ENCODE data around the gene C2CD2.

The C2CD2 gene

DNA sequence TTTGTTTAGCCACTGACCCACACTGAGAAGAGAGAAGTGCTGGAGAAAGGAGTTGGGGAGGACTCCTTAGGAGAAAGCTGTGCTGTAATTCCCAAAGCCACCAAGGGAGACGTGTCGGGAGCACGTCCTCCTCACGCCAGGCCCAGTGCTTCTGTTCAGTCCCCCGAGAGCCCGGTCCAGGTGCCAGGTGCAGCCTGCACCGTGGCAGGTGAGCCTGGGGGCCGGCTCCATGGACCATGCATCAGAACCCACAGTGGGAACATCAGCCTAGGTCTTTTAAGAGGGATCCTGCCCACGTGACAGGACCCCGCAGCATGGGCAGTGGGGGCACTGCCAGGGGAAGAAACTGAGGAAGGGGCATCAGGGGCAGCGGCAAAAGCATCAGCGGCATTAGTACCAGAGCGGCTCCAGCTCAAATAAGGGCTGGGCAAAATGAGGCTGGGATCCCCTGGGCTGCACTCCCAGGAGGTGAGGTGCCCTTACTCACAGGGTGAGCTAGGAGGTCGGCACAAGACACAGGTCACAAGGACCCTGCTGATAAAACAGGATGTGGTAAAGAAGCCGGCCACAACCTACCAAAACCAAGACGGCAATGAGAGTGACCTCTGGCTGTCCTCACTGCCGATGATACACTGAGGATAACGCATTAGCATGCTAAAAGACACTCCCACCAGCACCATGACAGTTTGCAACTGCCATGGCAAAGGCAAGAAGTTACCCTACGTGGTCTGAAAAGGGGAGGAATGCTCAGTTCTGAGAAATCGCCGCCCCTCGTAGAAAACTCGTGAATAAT lies 50.1 kb downstream of the C2CD2 start:
- no peak for DNase-seq

DNA sequence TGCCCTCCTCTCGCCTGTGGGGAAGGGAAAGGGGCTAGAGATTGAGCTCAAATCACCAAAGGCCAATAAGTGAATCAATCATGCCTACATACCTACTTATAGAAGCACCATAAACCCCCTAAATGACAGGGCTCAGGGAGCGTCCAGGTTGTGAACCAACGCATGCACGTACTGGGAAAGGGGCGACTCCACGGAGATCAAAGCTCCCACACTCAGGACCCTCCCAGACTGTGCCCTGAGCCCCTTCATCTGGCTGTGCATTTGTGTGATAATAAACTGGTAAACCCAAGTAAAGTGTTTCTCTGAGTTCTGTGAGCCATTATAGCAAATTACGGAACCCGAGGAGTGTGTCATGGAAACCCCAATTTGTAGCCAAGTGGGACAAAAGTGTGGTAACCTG lies 50.9 kb downstream of the C2CD2 start:
- no peak for DNase-seq

DNA sequence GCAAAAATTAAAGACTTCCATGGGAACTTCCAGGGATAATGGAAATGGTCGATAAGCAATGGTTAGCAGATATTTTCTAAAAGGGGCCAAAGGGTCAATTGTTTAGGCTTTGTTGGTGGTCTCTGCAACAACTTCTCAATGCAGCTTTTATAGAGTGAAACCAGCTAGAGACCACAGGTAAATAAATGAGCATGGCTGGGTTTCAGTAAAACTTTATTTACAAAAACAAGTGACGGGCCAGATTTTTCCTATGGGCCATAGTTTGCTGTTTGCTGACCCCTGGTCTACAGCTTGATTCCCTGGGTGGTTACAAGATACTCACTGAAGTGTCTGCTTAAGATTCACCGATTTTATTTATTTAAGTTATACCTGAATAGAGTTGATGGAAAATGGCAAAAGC lies 52.0 kb downstream of the C2CD2 start:
- no peak for DNase-seq

DNA sequence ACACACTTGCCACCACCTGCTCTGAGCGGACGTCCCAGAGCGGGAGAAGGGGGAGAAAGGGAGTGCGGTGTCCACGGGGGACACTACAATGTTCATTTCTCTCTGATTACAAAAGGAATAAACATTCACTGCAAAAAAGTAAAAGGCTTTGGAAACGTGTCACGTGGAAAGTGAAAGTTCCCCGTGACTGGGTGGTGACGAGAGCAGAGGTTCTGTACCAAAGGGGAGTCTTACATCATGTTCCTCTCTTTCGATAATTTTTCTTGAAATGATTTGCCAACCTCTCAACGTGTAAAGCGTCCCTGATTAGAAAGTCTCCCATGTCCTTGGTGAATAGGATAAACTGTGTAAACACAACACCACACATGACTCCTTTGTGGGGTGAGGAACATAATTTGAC lies 52.7 kb downstream of the C2CD2 start:
- DNase-seq, result no peak

DNA sequence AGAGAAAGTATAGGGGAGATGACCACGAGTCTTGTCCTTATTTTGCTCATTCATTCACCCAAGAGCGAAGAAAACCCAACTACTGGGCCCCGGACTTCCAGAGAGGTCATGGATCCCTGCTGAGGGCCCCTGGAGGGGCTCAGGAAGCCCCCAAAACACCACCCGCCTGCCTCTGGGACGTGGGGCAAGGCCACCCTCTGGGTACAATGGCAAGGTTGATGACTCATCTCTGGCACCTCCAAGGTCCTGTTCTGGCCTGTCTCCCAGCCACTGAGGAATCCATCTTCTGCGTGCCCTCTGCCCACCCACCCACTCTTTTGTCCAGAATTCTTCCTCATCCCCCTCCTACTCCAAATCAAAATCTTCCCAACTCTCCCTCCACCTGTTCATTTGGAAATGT lies 53.4 kb downstream of the C2CD2 start:
- DNase-seq, result no peak

DNA sequence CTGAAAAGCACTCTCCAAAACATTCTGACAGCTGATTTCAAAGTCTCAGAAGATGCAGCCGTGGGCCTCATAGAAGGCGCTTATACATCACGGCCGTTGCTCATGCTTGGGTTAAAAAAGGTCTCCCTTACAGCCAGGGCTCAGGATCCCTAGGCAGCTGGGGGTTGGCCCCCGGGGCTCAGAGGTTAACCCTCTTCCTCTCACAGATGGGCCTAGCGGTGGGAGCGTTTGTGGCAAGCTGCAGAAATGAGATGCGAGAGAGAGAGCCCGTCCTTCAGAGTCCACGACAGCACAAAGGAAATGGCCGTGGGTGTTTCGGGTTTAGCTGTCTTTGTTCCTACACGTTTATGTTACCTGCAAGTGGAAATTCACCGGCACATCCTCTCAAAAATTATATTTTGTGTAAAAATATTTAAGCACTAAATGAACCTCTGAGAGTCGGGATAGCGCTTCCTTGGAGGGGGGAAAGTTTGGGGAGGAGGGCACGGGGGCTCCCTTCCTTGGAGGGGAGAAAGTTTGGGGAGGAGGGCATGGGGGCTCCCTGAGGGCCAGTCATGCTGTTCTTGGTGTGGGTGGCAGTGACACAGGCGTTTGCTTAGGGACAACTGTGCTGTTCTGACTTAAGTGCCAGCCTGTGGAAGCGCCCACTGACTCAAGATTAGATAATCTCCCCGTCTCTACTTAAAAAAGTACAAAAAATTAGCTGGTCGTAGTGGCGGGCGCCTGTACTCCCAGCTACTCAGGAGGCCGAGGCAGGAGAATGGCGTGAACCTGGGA lies 54.2 kb downstream of the C2CD2 start:
- no peak for DNase-seq

DNA sequence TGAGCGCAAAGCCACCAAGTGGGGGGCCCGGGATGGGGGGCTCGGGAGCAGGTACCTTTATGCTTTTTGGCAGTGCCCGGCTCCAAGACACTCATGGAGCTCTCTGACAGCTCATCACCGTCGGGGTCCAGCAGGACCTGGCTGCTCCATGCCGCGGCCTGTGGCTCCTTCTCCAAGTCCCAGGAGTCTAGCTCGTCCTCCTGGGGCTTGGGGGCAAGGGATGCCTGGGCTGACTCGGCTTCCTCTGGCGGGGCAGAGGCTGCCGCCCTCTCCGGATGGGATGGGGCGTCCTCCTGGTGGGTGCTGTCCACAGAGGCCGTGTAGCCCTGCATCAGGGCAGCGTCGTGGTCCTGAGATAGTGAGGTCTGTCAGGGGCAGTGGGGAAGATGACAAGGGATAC lies 54.8 kb downstream of the C2CD2 start:
- DNase-seq, result no peak

DNA sequence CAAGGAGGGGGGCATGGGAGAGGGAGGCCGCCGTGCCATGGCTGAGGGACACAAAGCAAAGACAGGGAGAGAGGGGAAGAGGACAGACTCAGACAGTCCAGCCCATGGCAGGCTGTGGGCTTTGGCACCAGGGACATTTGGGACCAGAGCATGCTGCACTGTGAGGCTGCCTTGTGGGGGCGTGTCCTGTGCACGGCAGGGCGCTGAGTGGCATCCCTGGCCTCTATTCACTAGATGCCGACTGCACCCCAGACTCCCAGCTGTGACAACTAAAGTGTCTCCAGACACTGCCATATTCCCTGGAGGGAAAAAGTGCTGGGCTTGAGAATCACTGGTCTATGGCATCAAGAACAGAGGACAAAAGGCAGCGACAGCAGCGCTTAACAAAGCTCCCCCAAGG lies 56.1 kb downstream of the C2CD2 start:
- DNase-seq, result no peak

DNA sequence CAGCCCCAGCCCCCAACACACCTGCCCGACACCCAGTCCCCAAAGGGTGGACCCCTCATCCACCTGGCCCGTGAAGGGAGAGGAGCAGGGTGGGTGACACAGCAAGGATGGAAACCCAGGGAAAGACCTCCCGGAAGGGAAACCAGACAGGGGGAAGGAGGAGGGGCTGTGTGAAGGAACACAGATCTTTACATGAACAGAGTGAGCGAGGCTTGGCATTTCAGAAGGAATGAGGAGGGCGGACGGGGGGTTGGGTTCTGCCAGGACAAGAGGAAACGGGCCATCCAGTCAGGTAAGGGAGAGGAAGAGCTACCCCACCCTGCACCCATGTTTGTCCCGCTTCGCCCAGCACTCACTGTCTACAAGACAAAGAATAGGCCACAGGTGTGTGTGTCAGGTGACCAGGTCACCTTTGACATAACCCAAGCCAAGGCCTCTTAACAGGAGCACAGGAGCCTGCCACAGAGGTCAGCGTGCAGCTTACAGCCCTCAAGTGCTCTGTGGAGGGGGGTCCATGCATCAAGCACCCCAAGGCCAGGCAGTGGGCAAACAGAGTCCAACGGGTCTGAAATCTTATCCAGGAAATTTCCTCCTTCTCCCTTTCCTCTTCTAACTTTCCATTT lies 56.7 kb downstream of the C2CD2 start:
- no peak for DNase-seq

DNA sequence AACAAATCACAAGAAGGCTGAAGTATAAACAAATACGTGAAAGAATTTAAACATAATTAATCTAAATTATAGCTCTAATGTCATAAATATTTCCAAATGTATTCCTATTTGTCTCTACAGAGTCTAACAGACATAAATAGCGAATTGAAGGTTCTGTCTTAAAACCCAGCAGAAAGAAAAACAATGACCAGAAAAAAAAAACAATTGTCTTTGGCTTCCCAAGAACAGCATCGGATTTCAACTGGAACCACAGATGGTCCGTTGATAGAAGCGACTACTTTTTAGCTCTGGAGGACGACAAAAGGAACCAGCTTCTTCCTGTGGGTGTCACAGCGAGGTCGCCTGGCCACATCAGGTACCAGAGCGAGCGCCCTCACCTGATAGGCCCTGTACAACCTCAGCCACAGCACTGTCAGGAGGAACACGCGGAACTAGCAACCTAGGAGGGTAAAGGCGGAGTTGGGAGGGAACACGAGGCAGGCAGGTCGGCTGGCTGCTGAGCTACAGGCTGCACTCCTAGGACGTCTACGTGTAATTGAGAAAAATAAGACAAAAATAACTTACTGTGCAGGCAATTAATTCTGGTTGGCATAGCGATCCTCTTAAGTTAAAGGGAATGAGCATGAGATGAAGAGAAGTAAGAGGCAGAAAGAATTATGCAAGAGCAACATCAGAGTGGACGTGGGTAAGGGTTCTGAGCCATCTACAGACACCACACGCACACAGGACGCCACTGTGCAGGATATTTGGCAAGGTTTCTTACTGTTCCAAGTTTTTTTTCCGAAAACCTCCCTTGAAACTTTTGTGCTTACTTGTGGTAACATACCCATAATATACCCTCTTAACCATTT lies 58.0 kb downstream of the C2CD2 start:
- no peak for DNase-seq

DNA sequence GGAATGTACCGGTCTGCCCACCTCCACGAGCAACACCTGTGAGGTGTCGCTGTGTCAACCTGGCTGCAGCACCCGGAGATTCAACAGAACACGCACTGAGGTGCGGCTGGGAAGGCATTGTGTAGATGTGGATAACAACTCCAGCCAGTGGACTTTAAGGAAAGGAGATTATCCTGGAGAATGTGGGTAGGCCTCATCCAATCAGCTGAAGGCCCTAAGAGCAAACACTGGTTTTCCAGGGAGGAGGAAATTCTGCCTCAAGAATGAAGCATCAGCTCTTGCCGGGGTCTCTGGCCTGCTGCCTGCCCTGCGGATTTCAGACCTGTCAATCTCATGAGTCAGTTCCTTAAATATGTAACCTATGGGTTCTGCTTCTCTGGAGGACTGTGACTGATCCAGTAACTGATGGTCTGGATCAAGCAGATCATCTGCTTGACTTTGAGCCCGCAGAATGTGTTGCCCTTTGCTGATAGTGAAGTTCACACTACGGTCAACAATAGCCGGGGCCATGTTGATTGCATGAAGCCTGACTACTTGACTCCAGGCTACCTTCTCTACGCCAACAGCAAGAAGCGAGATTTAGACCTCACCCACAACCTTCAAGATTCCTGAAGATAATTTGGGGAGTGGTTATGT lies 58.8 kb downstream of the C2CD2 start:
- DNase-seq, result no peak

DNA sequence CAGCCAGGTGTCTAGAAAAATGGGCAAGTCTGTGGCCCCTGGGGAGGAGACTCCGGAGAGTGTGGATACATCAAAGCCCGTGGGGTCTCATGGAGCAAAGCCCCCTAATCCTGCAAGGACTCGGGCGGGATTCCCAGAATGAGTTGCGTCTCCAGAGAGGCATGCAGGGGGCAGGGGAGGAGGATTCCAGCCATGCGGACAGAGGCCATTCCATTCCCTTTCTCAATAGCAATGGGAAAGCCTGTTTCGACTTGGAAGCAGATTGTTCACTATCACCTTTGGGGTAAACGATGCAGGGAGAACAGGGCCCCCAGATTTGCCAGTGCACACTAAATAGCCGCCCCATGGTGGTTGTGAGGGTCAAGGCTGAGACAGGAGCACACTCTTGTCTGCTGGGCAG lies 59.3 kb downstream of the C2CD2 start:
- no peak for DNase-seq

DNA sequence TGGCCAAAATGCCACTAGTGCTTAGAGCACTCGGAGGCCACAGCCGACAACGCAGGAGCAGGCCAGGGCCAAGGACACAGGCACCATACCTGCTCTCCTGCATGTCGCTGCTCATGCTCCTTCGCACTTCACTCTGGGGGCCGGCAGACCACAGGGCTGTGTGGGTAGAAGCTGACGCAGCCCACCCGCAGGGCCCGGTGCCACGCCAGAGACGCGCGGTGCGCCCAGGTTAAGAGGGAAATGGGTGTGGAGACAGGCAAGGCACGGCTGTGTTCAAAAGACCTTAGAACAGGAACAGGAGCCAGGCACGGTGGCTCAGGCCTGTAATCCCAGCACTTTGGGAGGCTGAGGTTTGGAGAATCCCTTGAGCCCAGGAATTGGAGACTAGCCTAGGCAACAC lies 61.1 kb downstream of the C2CD2 start:
- DNase-seq, result no peak

DNA sequence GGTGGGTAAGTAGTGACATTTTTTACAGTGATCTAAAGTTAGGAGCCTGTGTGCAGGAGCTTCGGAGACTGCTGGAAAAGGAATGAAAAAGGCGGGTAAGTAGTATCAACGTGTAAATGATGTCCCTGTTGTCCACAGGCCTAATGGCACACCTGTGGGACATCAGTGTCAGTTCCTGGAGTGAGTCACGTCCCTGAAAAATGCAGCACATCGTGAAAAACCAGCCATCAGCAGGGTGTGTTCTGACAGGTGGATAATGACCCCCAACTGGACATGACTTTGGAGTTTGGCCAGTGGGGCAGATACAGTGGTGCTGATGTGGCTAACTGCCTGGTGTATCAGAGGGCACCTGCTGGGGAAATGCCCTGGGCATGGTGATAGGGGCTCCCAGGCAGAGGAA lies 62.7 kb downstream of the C2CD2 start:
- DNase-seq, result no peak

DNA sequence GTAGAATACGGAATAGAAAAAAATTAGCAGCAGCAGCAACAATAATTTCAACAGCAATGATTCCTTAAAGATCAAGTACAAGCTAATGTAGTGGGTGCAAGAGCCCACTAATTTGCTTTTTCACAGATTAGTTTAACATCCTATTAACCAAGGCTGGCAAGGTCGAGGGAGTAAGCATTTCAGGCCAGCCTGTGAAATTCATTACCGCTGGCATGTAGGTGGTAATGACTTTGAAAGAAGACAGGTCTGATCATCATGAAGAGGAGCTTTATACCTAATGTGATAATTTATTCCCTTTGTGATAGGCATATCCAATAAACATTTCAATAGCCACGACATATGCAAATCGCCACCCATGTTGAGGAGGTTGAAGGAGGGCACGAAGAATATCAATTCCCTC lies 63.5 kb downstream of the C2CD2 start:
- DNase-seq, result no peak

DNA sequence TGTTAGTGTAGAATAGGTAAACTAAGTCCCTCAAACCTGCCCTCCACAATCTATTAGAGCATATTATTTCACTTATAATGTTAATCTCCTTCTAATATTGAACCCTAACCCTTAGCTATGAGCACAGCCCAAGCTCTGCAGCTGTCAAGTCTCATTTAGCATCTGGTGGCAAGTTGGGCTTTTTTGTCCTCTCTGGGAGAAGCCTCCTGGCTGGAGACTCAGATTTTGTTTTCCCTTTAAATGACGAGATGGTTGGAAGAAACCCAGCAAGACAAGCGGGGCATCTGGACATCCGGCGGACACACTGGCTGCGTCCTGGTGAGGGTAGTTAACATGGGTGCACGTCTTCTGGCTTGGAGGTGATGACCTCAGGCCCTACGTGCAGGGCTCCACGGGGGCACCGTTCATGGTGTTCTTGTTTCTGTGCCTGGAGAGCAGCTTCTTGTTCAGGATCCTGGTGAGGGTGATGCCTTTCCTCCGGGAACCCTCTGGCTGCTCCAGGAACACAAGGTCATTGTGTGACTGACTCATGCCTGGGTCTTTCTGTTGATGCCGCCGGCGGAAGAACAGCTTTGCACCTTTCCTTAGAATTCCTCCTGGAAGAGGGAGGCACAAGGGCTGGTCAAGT lies 65.0 kb downstream of the C2CD2 start:
- no peak for DNase-seq

DNA sequence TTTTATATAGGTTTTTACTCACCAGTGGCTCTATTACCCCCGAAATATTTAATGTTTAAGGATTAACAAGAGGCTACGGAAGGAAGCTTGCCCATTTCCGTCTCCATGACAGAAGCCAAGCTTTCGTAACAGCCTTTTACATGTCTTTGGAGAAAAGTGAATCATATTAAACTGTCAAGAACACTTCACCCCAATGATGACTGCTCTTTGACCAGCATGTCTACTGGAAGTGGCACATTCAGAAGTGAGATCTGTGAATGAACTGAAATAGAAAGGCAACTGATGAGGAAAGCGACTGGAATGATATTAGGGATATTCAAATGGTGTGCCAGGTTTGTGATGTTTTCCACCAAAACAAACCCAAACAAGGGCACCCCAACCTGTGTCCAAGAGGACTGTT lies 66.2 kb downstream of the C2CD2 start:
- no peak for DNase-seq

DNA sequence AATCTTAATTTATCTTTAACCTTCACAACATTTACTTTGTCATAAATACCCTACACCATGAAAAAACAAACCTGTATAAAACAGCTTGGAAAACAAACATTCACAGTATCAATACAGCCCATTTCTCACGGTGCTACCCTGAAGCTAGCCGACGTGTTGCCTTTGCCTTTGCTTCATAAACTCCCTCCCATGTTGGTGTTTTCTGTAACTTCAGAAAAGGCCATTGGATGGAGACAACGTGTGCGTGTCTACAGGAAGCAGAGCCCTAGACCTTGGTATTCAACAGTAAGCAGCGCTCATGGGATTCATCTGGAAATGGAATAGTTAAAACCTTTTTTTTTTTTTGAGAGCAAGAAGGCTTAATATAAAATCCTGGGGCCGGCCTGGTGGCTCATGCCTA lies 67.5 kb downstream of the C2CD2 start:
- DNase-seq, result no peak

DNA sequence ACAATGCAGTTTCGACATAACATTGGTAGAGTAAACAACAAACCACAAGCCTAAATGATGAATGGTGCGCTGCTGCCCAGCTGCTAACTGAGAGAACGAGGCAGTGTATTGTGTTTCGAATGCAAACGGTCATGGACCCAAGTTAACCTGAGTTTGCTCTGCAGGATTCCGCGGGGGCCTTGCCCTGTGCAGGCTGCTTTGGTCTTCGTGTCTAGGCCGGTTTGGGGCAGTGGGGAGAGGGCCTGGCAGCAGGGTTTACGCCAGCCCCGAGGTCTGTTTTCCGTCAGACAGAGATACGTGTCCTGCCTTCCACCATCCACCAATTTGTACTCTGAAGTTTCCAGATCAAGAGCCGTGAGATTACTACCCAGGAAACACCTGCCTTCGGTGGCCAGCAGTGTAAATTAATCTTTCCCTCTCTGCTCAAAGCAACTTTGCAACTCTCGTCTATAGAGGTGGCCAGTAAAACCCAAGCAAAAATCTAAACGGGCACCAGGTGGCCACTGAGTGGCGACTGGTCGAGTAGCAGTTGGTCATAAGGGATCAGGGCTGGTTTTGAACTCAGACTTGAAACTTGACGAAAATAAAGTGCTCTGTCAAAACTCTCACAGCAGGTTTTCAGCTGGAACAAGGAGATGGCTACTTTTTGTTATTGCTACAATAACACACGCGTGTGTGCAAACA lies 68.3 kb downstream of the C2CD2 start:
- no peak for DNase-seq

DNA sequence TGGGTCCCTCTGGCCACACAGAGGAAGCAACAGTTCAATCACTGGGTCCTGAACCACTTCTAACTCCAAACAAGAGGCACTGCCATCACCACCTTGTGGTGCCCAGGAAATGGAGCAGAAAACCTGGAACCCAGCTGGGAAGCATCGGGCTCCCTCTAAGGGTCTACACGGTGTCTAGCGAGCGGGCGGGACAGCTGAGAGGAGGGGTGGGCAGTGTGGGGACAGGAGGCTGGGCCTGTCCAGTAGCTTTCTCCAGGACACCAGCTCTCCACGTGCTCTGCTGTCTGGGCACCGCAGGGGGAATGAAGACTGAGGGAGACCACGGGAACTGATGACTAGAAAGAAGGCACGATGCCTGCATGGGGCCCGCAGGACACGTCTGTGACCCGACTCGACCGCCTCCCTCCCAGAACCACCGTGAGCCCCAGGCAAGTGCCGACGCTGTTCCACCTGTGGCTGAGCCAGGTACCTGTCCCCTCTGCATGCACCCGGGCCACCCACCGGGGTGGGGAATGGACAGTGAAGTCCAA lies 69.3 kb downstream of the C2CD2 start:
- DNase-seq, result no peak

DNA sequence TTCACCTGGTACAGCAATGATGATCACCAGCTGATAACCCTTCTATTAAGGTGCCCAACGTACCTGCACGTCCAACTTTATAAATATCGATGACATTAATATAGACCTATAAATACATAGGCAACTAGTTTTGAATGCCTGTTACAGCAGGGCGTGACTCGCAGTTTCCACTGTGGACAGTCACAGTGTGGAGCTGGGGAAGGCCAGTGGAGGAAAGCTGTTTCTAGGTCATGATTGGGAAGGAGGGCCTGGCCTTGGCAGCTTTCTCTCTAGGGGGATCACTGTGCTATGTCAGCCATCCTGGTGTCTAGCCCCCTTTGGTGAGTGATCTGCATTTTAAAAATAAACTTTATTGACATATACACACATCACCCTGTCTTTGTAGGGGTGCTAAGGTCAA lies 70.2 kb downstream of the C2CD2 start:
- DNase-seq, result no peak
